Stimulated activated CD8-positive, alpha-beta memory T cell treated with anti-CD3 and anti-CD28 coated beads, Interleukin-15, amount 100 ng/mL, for 1 hour (primary cell): ENCODE data around the gene PPEF1.

Experiments
- DNase-seq: peaks from one replicate; pipeline ENCODE4 v3.0.0-alpha.2; 2020; ENCODE audit warnings: low read depth

PPEF1 gene

GRCh38 chrX:18707426-18708049 is at the start of gene PPEF1:
TSS of gene PPEF1 (plus strand) at chrX:18707645. CDS start at chrX:18707781, 136 bp downstream.
- DNase-seq: no peak

- DNase-seq: no peak
Observed at GRCh38 chrX:18661273-18661672, 46.2 kb upstream of the PPEF1 start.

- no peak for DNase-seq
Observed at GRCh38 chrX:18664947-18665346, 42.5 kb upstream of the PPEF1 start.

GRCh38 chrX:18666614-18667013 is 40.8 kb upstream of the PPEF1 start:
- no peak for DNase-seq

- DNase-seq: no peak
Observed at GRCh38 chrX:18668071-18668835, 39.2 kb upstream of the PPEF1 start.

- no peak for DNase-seq
Observed at GRCh38 chrX:18672008-18672407, 35.4 kb upstream of the PPEF1 start, which contains the start of gene RS1. TSS of gene RS1 (minus strand) at chrX:18672108. CDS start at chrX:18672068, 40 bp downstream.

- DNase-seq: no peak
Observed at GRCh38 chrX:18674417-18674787, 33.0 kb upstream of the PPEF1 start.

GRCh38 chrX:18674788-18675735 is 32.4 kb upstream of the PPEF1 start:
- peak; percentile 49 for DNase-seq

- no peak for DNase-seq
Observed at GRCh38 chrX:18676050-18676449, 31.4 kb upstream of the PPEF1 start.

GRCh38 chrX:18676470-18676869 is 31.0 kb upstream of the PPEF1 start:
- no peak for DNase-seq

- DNase-seq: no peak
Observed at GRCh38 chrX:18677161-18677869, 30.1 kb upstream of the PPEF1 start.

GRCh38 chrX:18681996-18682395 is 25.4 kb upstream of the PPEF1 start:
- DNase-seq: no peak

GRCh38 chrX:18682979-18683387 is 24.5 kb upstream of the PPEF1 start:
- DNase-seq: no peak

GRCh38 chrX:18687856-18688495 is 19.5 kb upstream of the PPEF1 start:
- no peak for DNase-seq

GRCh38 chrX:18691431-18691830 is 16.0 kb upstream of the PPEF1 start:
- no peak for DNase-seq

- no peak for DNase-seq
Observed at GRCh38 chrX:18692541-18692940, 14.9 kb upstream of the PPEF1 start.

GRCh38 chrX:18696653-18697052 is 10.8 kb upstream of the PPEF1 start:
- no peak for DNase-seq

GRCh38 chrX:18698737-18699650 is 8.5 kb upstream of the PPEF1 start:
- no peak for DNase-seq

- no peak for DNase-seq
Observed at GRCh38 chrX:18701621-18702361, 5.7 kb upstream of the PPEF1 start.
